H1 (cell line): ENCODE results near the gene INTS6. TPM values are rescaled to one million over a fixed set of nuclear protein-coding genes. Genes with fewer than 3 reads are reported as not detected.

Experiments used
- CBX5 ChIP-seq: fragments of 300-800, 300-1000 bp; sonication (generic); IDR thresholded peaks from 2 replicates; pipeline ENCODE4 v1.7.1; 2016; ENCODE audit warnings: antibody characterized with exemption, low read length, low read depth
- EP300 ChIP-seq, 2 experiments: IDR thresholded peaks; 1 replicate in 1 of 2; 2 replicates in 1 of 2; pipeline ENCODE4 v1.6.1; 2011 to 2012; ENCODE audit warnings: low read depth in 2 of 2, low read length in 2 of 2, mild to moderate bottlenecking in 2 of 2, borderline replicate concordance in 1 of 2, inconsistent platforms in 1 of 2, moderate library complexity in 1 of 2
- MAX ChIP-seq: IDR thresholded peaks from 2 replicates; pipeline ENCODE4 v1.6.1; 2012; ENCODE audit warnings: inconsistent platforms
- polyA plus RNA-seq, 7 experiments: library from polyadenylated mRNA; depleted of rRNA in 3 of 7; stranded (reverse) in 5 of 7; unstranded in 2 of 7; fragments of >200 nt in 5 of 7; fragments of 200-250 nt in 2 of 7; gene quantifications; 1 replicate in 5 of 7; 2 replicates in 1 of 7; 4 replicates in 1 of 7; pipeline versions ENCODE4 v1.2.1 to v1.2.3, GENCODE V29; 2011 to 2013; ENCODE audit warnings: missing spikeins in 2 of 7, mixed read lengths in 2 of 7
- total RNA-seq: library from RNA; stranded (reverse); fragmentation: NEBNext Ultra II Directional; extraction: Animal tissue kit (Norgen Biotek cat#: 25700); gene quantifications from 2 replicates; pipeline ENCODE4 v1.2.1, GENCODE V29; 2021

The INTS6 gene
- total and polyA plus RNA-seq, 2 of the 8 experiments (the other 6 are each of a cell fraction or from before 2014, with no cell fraction given), result 12.6 to 42.8 TPM

- TF ChIP-seq CBX5 (no peak), MAX (no peak), EP300 (IDR thresholded peaks at IDR 0.05; ENCODE audit: borderline replicate concordance in 1 of 2, low read depth in 2 of 2, low read length in 2 of 2) (no peak)
These were observed 30.4 kb downstream of the INTS6 start (continued) for GRCh38 chr13:51422484-51422883.
